H1 (cell line): ENCODE data around the gene TRIOBP. TPM values are rescaled to one million over a fixed set of nuclear protein-coding genes. Genes with fewer than 3 reads are reported as not detected.

Experiments used
- CTCF ChIA-PET: fragments of 300-600 bp; sonication (Branson Sonifier 250); formaldehyde crosslinking; loops from one replicate; lab custom pipeline; 2021; ENCODE audit not compliant: partially characterized antibody; lab: Charles Lee
- POLR2A ChIA-PET: fragments of 300-600 bp; sonication (Branson Sonifier 250); formaldehyde crosslinking; loops from one replicate; lab custom pipeline; 2021; ENCODE audit warnings: inconsistent platforms; ENCODE audit not compliant: partially characterized antibody; lab: Charles Lee
- DNase-seq, 2 experiments: peaks; one replicate each; pipeline versions ENCODE4 v3.0.0 to v3.0.0-alpha.2; 2010 to 2022; ENCODE audit warnings: low spot score in 2 of 2, low read depth in 1 of 2, mixed read lengths in 1 of 2
- FAIRE-seq: peaks from 2 replicates; lab custom pipeline; 2011; peaks lifted over from hg19 to GRCh38; lab: Jason Lieb, UNC
- H2AFZ ChIP-seq: 2 replicates; pipeline ENCODE4 v1.8.1; 2012; ENCODE audit warnings: low read length, inconsistent platforms
- H2AK5ac ChIP-seq: 2 replicates; pipeline ENCODE4 v1.6.1; 2013; ENCODE audit warnings: low read depth, low read length
- H2BK120ac ChIP-seq: replicated peaks from 2 replicates; pipeline ENCODE3; 2013; ENCODE audit warnings: low read depth, low read length, inconsistent platforms
- H2BK12ac ChIP-seq: 2 replicates; pipeline ENCODE4 v1.6.1; 2013; ENCODE audit warnings: low read depth, low read length
- H2BK15ac ChIP-seq: 2 replicates; pipeline ENCODE4 v1.6.1; 2013; ENCODE audit warnings: low read length
- H2BK20ac ChIP-seq: 2 replicates; pipeline ENCODE4 v1.6.1; 2013; ENCODE audit warnings: low read length
- H2BK5ac ChIP-seq: 2 replicates; pipeline ENCODE4 v1.6.1; 2013; ENCODE audit warnings: low read depth, low read length
- H3K14ac ChIP-seq: 2 replicates; pipeline ENCODE4 v1.6.1; 2013; ENCODE audit warnings: inconsistent platforms; ENCODE audit not compliant: insufficient read length
- H3K18ac ChIP-seq: 2 replicates; pipeline ENCODE4 v1.6.1; 2013; ENCODE audit warnings: low read length; ENCODE audit errors: extremely low read depth
- H3K23ac ChIP-seq: 2 replicates; pipeline ENCODE4 v1.6.1; 2013; ENCODE audit warnings: inconsistent platforms; ENCODE audit not compliant: insufficient read length
- H3K23me2 ChIP-seq: 2 replicates; pipeline ENCODE4 v1.6.1; 2013; ENCODE audit warnings: low read depth, low read length
- H3K27ac ChIP-seq: 2 replicates; pipeline ENCODE4 v1.6.1; 2011; ENCODE audit warnings: low read depth, low read length, inconsistent platforms
- H3K27me3 ChIP-seq, 4 experiments: replicated peaks in 1 of 4; 1 replicate in 1 of 4; 2 replicates in 3 of 4; pipeline versions ENCODE4 v1.6.1 to v1.8.1; 2011 to 2013; ENCODE audit warnings: low read length in 3 of 4, mild to moderate bottlenecking in 3 of 4, inconsistent platforms in 2 of 4, mixed read lengths in 2 of 4, moderate library complexity in 1 of 4; ENCODE audit not compliant: control insufficient read depth in 3 of 4, insufficient read depth in 3 of 4; ENCODE audit errors: extremely low read depth in 1 of 4
- H3K36me3 ChIP-seq, 4 experiments: 2 replicates each; pipeline versions ENCODE4 v1.6.1 to v1.8.1; 2011 to 2013; ENCODE audit warnings: mild to moderate bottlenecking in 4 of 4, low read length in 3 of 4, moderate library complexity in 2 of 4, control low read depth in 1 of 4, inconsistent platforms in 1 of 4; ENCODE audit not compliant: insufficient read depth in 4 of 4, control insufficient read depth in 2 of 4
- H3K4ac ChIP-seq: replicated peaks from 2 replicates; pipeline ENCODE3; 2013; ENCODE audit warnings: low read length, low read depth, mixed read lengths, inconsistent platforms; ENCODE audit not compliant: insufficient read length
- H3K4me1 ChIP-seq, 4 experiments: replicated peaks in 1 of 4; 1 replicate in 1 of 4; 2 replicates in 3 of 4; pipeline versions ENCODE4 v1.6.1 to v1.8.1; 2011 to 2013; ENCODE audit warnings: low read length in 3 of 4, inconsistent platforms in 2 of 4, mixed read lengths in 1 of 4; ENCODE audit not compliant: insufficient read depth in 4 of 4, control insufficient read depth in 3 of 4
- H3K4me2 ChIP-seq, 2 experiments: 2 replicates each; pipeline versions ENCODE4 v1.6.1 to v1.8.1; 2011 to 2013; ENCODE audit warnings: low read depth in 2 of 2, low read length in 2 of 2, control low read depth in 1 of 2, inconsistent platforms in 1 of 2, mild to moderate bottlenecking in 1 of 2; ENCODE audit not compliant: insufficient read depth in 1 of 2
- H3K4me3 ChIP-seq, 4 experiments: fragments of 200-600, 300-600 bp in 1 of 4; sonication (generic), shearing (Covaris generic), sonication (Bioruptor Twin) in 1 of 4; 2 replicates each; pipeline versions ENCODE4 v1.5.1 to v1.8.1; 2011 to 2016; ENCODE audit warnings: low read length in 4 of 4, low read depth in 3 of 4, control low read depth in 2 of 4, inconsistent platforms in 2 of 4, mild to moderate bottlenecking in 2 of 4, mixed read lengths in 1 of 4, moderate library complexity in 1 of 4; ENCODE audit not compliant: insufficient read depth in 2 of 4; ENCODE audit errors: extremely low read depth in 1 of 4
- H3K56ac ChIP-seq: replicated peaks from 2 replicates; pipeline ENCODE3; 2013; ENCODE audit warnings: low read depth, mild to moderate bottlenecking, mixed read lengths, low read length, inconsistent platforms; ENCODE audit not compliant: insufficient read length
- H3K79me1 ChIP-seq: 2 replicates; pipeline ENCODE4 v1.6.1; 2013; ENCODE audit warnings: low read depth, low read length, control low read depth
- H3K79me2 ChIP-seq, 2 experiments: 2 replicates each; pipeline versions ENCODE4 v1.6.1 to v1.8.1; 2012 to 2013; ENCODE audit warnings: low read length in 2 of 2, mild to moderate bottlenecking in 2 of 2, inconsistent platforms in 1 of 2; ENCODE audit not compliant: insufficient read depth in 2 of 2, control insufficient read depth in 1 of 2
- H3K9ac ChIP-seq, 4 experiments: replicated peaks in 1 of 4; 1 replicate in 1 of 4; 2 replicates in 3 of 4; pipeline versions ENCODE4 v1.6.1 to v1.8.1; 2011 to 2013; ENCODE audit warnings: low read depth in 3 of 4, low read length in 3 of 4, control low read depth in 2 of 4, mild to moderate bottlenecking in 2 of 4, moderate library complexity in 2 of 4, inconsistent platforms in 1 of 4; ENCODE audit errors: extremely low read depth in 1 of 4
- H3K9me3 ChIP-seq, 2 experiments: 2 replicates each; pipeline versions ENCODE4 v1.6.1 to v1.8.1; 2012 to 2013; ENCODE audit warnings: mild to moderate bottlenecking in 2 of 2, moderate library complexity in 2 of 2, control low read depth in 1 of 2, inconsistent platforms in 1 of 2, low read depth in 1 of 2, low read length in 1 of 2, mixed read lengths in 1 of 2; ENCODE audit not compliant: insufficient read depth in 2 of 2
- H4K20me1 ChIP-seq, 2 experiments: replicated peaks in 1 of 2; 2 replicates each; pipeline versions ENCODE3 to v1.8.1; 2011 to 2013; ENCODE audit warnings: inconsistent platforms in 2 of 2, low read length in 2 of 2, mild to moderate bottlenecking in 1 of 2; ENCODE audit not compliant: insufficient read depth in 2 of 2, control insufficient read depth in 1 of 2
- H4K5ac ChIP-seq: 2 replicates; pipeline ENCODE4 v1.6.1; 2013; ENCODE audit warnings: low read length, low read depth, mixed read lengths, inconsistent platforms; ENCODE audit not compliant: insufficient read length
- H4K8ac ChIP-seq: 2 replicates; pipeline ENCODE4 v1.8.0; 2013; ENCODE audit warnings: mild to moderate bottlenecking, moderate library complexity, low read length, inconsistent platforms; ENCODE audit not compliant: insufficient read depth; ENCODE audit errors: extremely low read depth
- H4K91ac ChIP-seq: replicated peaks from 2 replicates; pipeline ENCODE3; 2013; ENCODE audit warnings: low read length, mixed read lengths, inconsistent platforms; ENCODE audit not compliant: insufficient read length
- CHD1 ChIP-seq: IDR thresholded peaks from 2 replicates; pipeline ENCODE4 v1.6.1; 2012; ENCODE audit warnings: low read depth, low read length, improper control_type of control experiment
- GABPA ChIP-seq: IDR thresholded peaks from 2 replicates; pipeline ENCODE4 v1.6.1; 2011; ENCODE audit warnings: mild to moderate bottlenecking, low read length, moderate library complexity, borderline replicate concordance; ENCODE audit not compliant: insufficient read depth
- SP1 ChIP-seq: IDR thresholded peaks from 2 replicates; pipeline ENCODE4 v1.6.1; 2011; ENCODE audit warnings: low read depth, low read length
- WGBS, 2 experiments: shearing (Covaris generic) in 1 of 2; methylation state at CpG; one replicate each; pipeline versions ENCODE4 v1.1.6 to v1.1.7; 2013 to 2015; ENCODE audit warnings: low lambda C conversion rate in 2 of 2, mixed read lengths in 2 of 2, inconsistent platforms in 1 of 2, low coverage in 1 of 2, missing lambda C conversion rate in 1 of 2; ENCODE audit not compliant: insufficient replicate concordance in 2 of 2, insufficient coverage in 1 of 2, insufficient read length in 1 of 2; ENCODE audit errors: extremely low coverage in 1 of 2, missing lambda C conversion rate in 1 of 2; 5-methylcytosine and 5-hydroxymethylcytosine counted together
- polyA plus RNA-seq, 7 experiments: library from polyadenylated mRNA; depleted of rRNA in 3 of 7; stranded (reverse) in 5 of 7; unstranded in 2 of 7; fragments of >200 nt in 5 of 7; fragments of 200-250 nt in 2 of 7; gene quantifications; 1 replicate in 5 of 7; 2 replicates in 1 of 7; 4 replicates in 1 of 7; pipeline versions ENCODE4 v1.2.1 to v1.2.3, GENCODE V29; 2011 to 2013; ENCODE audit warnings: missing spikeins in 2 of 7, mixed read lengths in 2 of 7
- total RNA-seq: library from RNA; stranded (reverse); fragmentation: NEBNext Ultra II Directional; extraction: Animal tissue kit (Norgen Biotek cat#: 25700); gene quantifications from 2 replicates; pipeline ENCODE4 v1.2.1, GENCODE V29; 2021

The TRIOBP gene
- total and polyA plus RNA-seq, 2 of the 8 experiments (the other 6 are each of a cell fraction or from before 2014, with no cell fraction given), result 18.2 to 27.3 TPM

GRCh38 chr22:37709445-37709765, 12.6 kb downstream of the TRIOBP start:
- H2BK15ac ChIP-seq, result no peak overlapping the region
- H2BK120ac ChIP-seq, result no peak overlapping the region
- no peak overlapping the region for H3K56ac ChIP-seq
- H3K79me1 ChIP-seq, result no peaks in the 10 kb centered on the region
- no peak overlapping the region for H3K14ac ChIP-seq
- peaks cover 9 to 43% (median 18%) of the 10 kb centered on the region in 4 experiments; a peak in 6 of 8 replicates for H3K36me3 ChIP-seq
- no peak overlapping the region for H2BK5ac ChIP-seq
- H3K4me3 ChIP-seq, result no peak overlapping the region
- H4K8ac ChIP-seq, result no peak overlapping the region
- no peak overlapping the region for H2BK20ac ChIP-seq
- H3K18ac ChIP-seq, result no peak overlapping the region
- no peaks in the 10 kb centered on the region for H3K27me3 ChIP-seq
- H3K4me1 ChIP-seq, result peaks cover 0 to 5% (median 0%) of the 10 kb centered on the region in 4 experiments; a peak in 1 of 7 replicates
- no peak for DNase-seq
- no peak overlapping the region for H4K5ac ChIP-seq
- no peak overlapping the region for H2BK12ac ChIP-seq
- no peak overlapping the region for H3K9ac ChIP-seq
- no peak overlapping the region for H4K91ac ChIP-seq
- H3K23ac ChIP-seq, result no peak overlapping the region
- no peaks in the 10 kb centered on the region for H3K23me2 ChIP-seq
- no peak for FAIRE-seq
- TF ChIP-seq GABPA (no peak), SP1 (no peak), CHD1 (no peak)
- CTCF ChIA-PET, result interaction anchor here (0.8 to 1.6 kb wide), 2 partner anchors 10 to 48 kb away, joined by 3 read pairs; no protein-coding TSS in a partner anchor
- H3K79me2 ChIP-seq, result no peaks in the 10 kb centered on the region
- peaks cover 6 to 9% of the 10 kb centered on the region in 2 experiments for H4K20me1 ChIP-seq
- no peak overlapping the region for H2AFZ ChIP-seq
- 90% methylated on average over 7 of the region's 15 CpGs; no CpG with 5 or more reads in 1 of the 2 experiments for WGBS, 2 experiments
- no peaks in the 10 kb centered on the region; a peak in 1 of 4 replicates for H3K9me3 ChIP-seq
- POLR2A ChIA-PET, result interaction anchor here (1.2 to 5.3 kb wide), 3 partner anchors 11 to 42 kb away, joined by 3 to 30 read pairs (median 7); partner anchors contain the start of gene TRIOBP
- no peak overlapping the region for H3K4me2 ChIP-seq
- no peak overlapping the region for H3K27ac ChIP-seq
- no peak overlapping the region for H3K4ac ChIP-seq
- no peak overlapping the region for H2AK5ac ChIP-seq
